HCT116 (cell line): ENCODE data around the gene CASP10. TPM values are rescaled to one million over a fixed set of nuclear protein-coding genes. Genes with fewer than 3 reads are reported as not detected.

ENCODE experiments used
- ATAC-seq: fragments of 200-7000 bp; cut with Tn5 transposase; 2 replicates; pipeline ENCODE4 v1.9.1; 2020; ENCODE audit warnings: mild to moderate bottlenecking, moderate library complexity
- BruUV-seq: library from RNA; stranded (reverse); fragments of 400-500 nt; replicated peaks from 2 replicates; lab custom pipeline; 2021; lab: Mats Ljungman, UMichigan
- CTCF ChIA-PET: fragments of 300-600 bp; sonication (Branson Sonifier 250); formaldehyde crosslinking; loops from one replicate; lab custom pipeline; 2021; ENCODE audit warnings: antibody characterized with exemption; lab: Charles Lee
- POLR2A ChIA-PET: fragments of 300-600, 350-600 bp; sonication (Branson Sonifier 250); formaldehyde crosslinking; loops from one replicate; lab custom pipeline; 2021; ENCODE audit warnings: antibody characterized with exemption; lab: Charles Lee
- RAD21 ChIA-PET, 2 experiments: fragments of 300-600 bp; sonication (Branson Sonifier 250); formaldehyde crosslinking; loops; one replicate each; lab custom pipeline; 2023; ENCODE audit warnings: low total read pairs in 2 of 2; ENCODE audit not compliant: uncharacterized antibody in 2 of 2, unreplicated experiment in 2 of 2, low non-redundant PET in 1 of 2; lab: Charles Lee
- DNase-seq: peaks from one replicate; pipeline ENCODE4 v3.0.0-alpha.2; 2010; ENCODE audit warnings: low read depth, low spot score
- H2AFZ ChIP-seq: fragments of 200-600 bp; shearing (Covaris generic), sonication (generic); 2 replicates; pipeline ENCODE4 v1.6.1; 2017; ENCODE audit warnings: low read depth, mixed run types, mixed read lengths, antibody characterized with exemption, low read length; ENCODE audit not compliant: poor library complexity, severe bottlenecking
- H3K27ac ChIP-seq: 2 replicates; pipeline ENCODE4 v1.5.1; 2012; ENCODE audit warnings: low read depth, low read length
- H3K27me3 ChIP-seq: fragments of 200-600 bp; sonication (generic); 2 replicates; pipeline ENCODE4 v1.6.1; 2016; ENCODE audit warnings: mixed run types, low read length, mixed read lengths; ENCODE audit not compliant: insufficient read depth
- H3K36me3 ChIP-seq, 2 experiments: fragments of 200-500 bp in 1 of 2; fragments of 200-600 bp in 1 of 2; sonication (Bioruptor generic) in 1 of 2; sonication (generic) in 1 of 2; 2 replicates each; pipeline versions ENCODE4 v1.5.1 to v1.6.1; 2014 to 2016; ENCODE audit warnings: low read length in 2 of 2, inconsistent platforms in 1 of 2, mixed read lengths in 1 of 2, mixed run types in 1 of 2; ENCODE audit not compliant: insufficient read depth in 2 of 2, control insufficient read depth in 1 of 2
- H3K4me1 ChIP-seq, 2 experiments: fragments of 200-600 bp in 1 of 2; sonication (generic) in 1 of 2; 2 replicates each; pipeline versions ENCODE4 v1.5.1 to v1.6.1; 2012 to 2017; ENCODE audit warnings: low read length in 2 of 2, inconsistent platforms in 1 of 2, mild to moderate bottlenecking in 1 of 2, mixed read lengths in 1 of 2, mixed run types in 1 of 2, moderate library complexity in 1 of 2; ENCODE audit not compliant: insufficient read depth in 2 of 2, control insufficient read depth in 1 of 2
- H3K4me2 ChIP-seq: fragments of 200-600 bp; sonication (generic); 2 replicates; pipeline ENCODE4 v1.6.1; 2017; ENCODE audit warnings: mixed run types, low read length, mixed read lengths
- H3K4me3 ChIP-seq, 2 experiments: fragments of 200-600 bp in 1 of 2; sonication (generic) in 1 of 2; replicated peaks in 1 of 2; 2 replicates each; pipeline ENCODE4 v1.5.1; 2011 to 2016; ENCODE audit warnings: low read length in 2 of 2, control low read depth in 1 of 2, low read depth in 1 of 2, mild to moderate bottlenecking in 1 of 2, mixed read lengths in 1 of 2, mixed run types in 1 of 2
- H3K79me2 ChIP-seq: fragments of 200-600 bp; sonication (generic); 2 replicates; pipeline ENCODE4 v1.6.1; 2017; ENCODE audit warnings: mild to moderate bottlenecking, mixed run types, low read length, moderate library complexity, mixed read lengths; ENCODE audit not compliant: insufficient read depth
- H3K9ac ChIP-seq: fragments of 200-600 bp; sonication (generic); 2 replicates; pipeline ENCODE4 v1.6.1; 2016; ENCODE audit warnings: low read length, mixed read lengths
- H3K9me2 ChIP-seq: fragments of 200-600 bp; sonication (generic), shearing (Covaris generic); 2 replicates; pipeline ENCODE4 v1.6.1; 2017; ENCODE audit warnings: mixed run types, mild to moderate bottlenecking, moderate library complexity; ENCODE audit not compliant: insufficient read depth
- H3K9me3 ChIP-seq, 2 experiments: fragments of 200-500 bp in 1 of 2; fragments of 200-600 bp in 1 of 2; sonication (Bioruptor generic) in 1 of 2; sonication (generic) in 1 of 2; 2 replicates each; pipeline ENCODE4 v1.6.1; 2014 to 2017; ENCODE audit warnings: low read length in 2 of 2, mixed read lengths in 2 of 2, inconsistent platforms in 1 of 2, low read depth in 1 of 2, mild to moderate bottlenecking in 1 of 2, mixed run types in 1 of 2, moderate library complexity in 1 of 2; ENCODE audit not compliant: control insufficient read depth in 1 of 2, insufficient read depth in 1 of 2
- H4K20me1 ChIP-seq: fragments of 200-600 bp; sonication (generic), shearing (Covaris generic); 2 replicates; pipeline ENCODE4 v1.6.1; 2017; ENCODE audit warnings: mixed run types, mild to moderate bottlenecking, moderate library complexity; ENCODE audit not compliant: insufficient read depth
- CEBPB ChIP-seq: IDR thresholded peaks from 2 replicates; pipeline ENCODE4 v1.6.1; 2012; ENCODE audit warnings: low read depth
- EGR1 ChIP-seq: IDR thresholded peaks from 2 replicates; pipeline ENCODE4 v1.6.1; 2012; ENCODE audit warnings: low read depth
- EZH2 ChIP-seq: fragments of 200-600 bp; sonication (generic); IDR thresholded peaks from 2 replicates; pipeline ENCODE4 v1.6.1; 2017; ENCODE audit warnings: antibody characterized with exemption, mixed run types
- FOSL1 ChIP-seq: IDR thresholded peaks from 2 replicates; pipeline ENCODE4 v1.6.1; 2012; ENCODE audit warnings: low read depth
- JUND ChIP-seq: IDR thresholded peaks from 2 replicates; pipeline ENCODE4 v1.6.1; 2012
- SIN3A ChIP-seq: IDR thresholded peaks from 2 replicates; pipeline ENCODE4 v1.6.1; 2012; ENCODE audit warnings: low read depth
- SP1 ChIP-seq: IDR thresholded peaks from 2 replicates; pipeline ENCODE4 v1.6.1; 2012; ENCODE audit warnings: low read depth
- SRF ChIP-seq: IDR thresholded peaks from 2 replicates; pipeline ENCODE4 v1.6.1; 2012; ENCODE audit warnings: low read depth
- YY1 ChIP-seq: IDR thresholded peaks from 2 replicates; pipeline ENCODE4 v1.6.1; 2011; ENCODE audit warnings: low read length, low read depth, moderate library complexity, mild to moderate bottlenecking; ENCODE audit not compliant: insufficient replicate concordance; ENCODE audit errors: extremely low read depth
- ZNF274 ChIP-seq: fragments of 200-500 bp; sonication (Bioruptor generic); IDR thresholded peaks from 2 replicates; pipeline ENCODE4 v1.6.1; 2014; ENCODE audit warnings: mild to moderate bottlenecking, low read depth, low read length, inconsistent platforms
- intact Hi-C: fragments of 100-400 bp; cut with micrococcal nuclease; formaldehyde crosslinking; loops from 2 replicates; pipeline ENCODE4 v1.10.0; 2022
- total RNA-seq: library from RNA; stranded (reverse); gene quantifications from one replicate; pipeline ENCODE4 v1.2.1, GENCODE V29; 2021; ENCODE audit not compliant: unreplicated experiment
- TF ChIP-seq, protein P1 (sequence below): IDR thresholded peaks from 2 replicates; pipeline ENCODE4 v1.6.1; 2012
- TF ChIP-seq, protein P2 (sequence below): IDR thresholded peaks from 2 replicates; pipeline ENCODE4 v1.6.1; 2012
- TF ChIP-seq, protein P3 (sequence below): IDR thresholded peaks from 2 replicates; pipeline ENCODE4 v1.6.1; 2011; ENCODE audit warnings: mild to moderate bottlenecking, low read length, moderate library complexity; ENCODE audit not compliant: insufficient replicate concordance; ENCODE audit errors: extremely low read depth
- TF ChIP-seq, protein P4 (sequence below): IDR thresholded peaks from 2 replicates; pipeline ENCODE4 v1.6.1; 2012; ENCODE audit warnings: low read depth

Gene CASP10
- total RNA-seq, 1 experiment from 2014 or later: 2.6 TPM

DNA sequence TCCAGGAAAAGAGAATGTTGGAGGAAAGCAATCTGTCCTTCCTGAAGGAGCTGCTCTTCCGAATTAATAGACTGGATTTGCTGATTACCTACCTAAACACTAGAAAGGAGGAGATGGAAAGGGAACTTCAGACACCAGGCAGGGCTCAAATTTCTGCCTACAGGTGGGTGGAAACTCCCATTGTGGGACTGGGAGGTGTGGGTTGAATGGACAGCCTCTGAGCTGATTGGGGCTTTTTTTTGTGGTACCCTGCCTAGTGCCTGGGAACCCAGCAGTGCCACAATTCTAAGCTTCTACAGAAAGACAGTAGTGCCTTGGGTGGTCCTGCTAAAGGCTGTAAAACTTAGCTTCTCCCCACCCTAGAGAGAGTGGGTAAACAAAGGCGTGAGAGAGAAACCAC is 83.7 kb downstream of the CASP10 start:
- Histone ChIP-seq H3K4me2 (no peak overlapping the region), H3K27me3 (no peaks in the 10 kb centered on the region), H3K27ac (no peak overlapping the region), H3K36me3 (no peaks in the 10 kb centered on the region), H3K9ac (no peak overlapping the region), H3K4me1 (no peaks in the 10 kb centered on the region), H4K20me1 (no peaks in the 10 kb centered on the region), H3K9me2 (no peaks in the 10 kb centered on the region), H2AFZ (no peak overlapping the region), H3K79me2 (peaks cover 35% of the 10 kb centered on the region), H3K4me3 (no peak overlapping the region), H3K9me3 (no peaks in the 10 kb centered on the region)
- no TSS peak for BruUV-seq
- TF ChIP-seq EZH2 (no peak), CEBPB (no peak), JUND (no peak), FOSL1 (no peak), SIN3A (no peak)
- TF ChIP-seq, protein P1, sequence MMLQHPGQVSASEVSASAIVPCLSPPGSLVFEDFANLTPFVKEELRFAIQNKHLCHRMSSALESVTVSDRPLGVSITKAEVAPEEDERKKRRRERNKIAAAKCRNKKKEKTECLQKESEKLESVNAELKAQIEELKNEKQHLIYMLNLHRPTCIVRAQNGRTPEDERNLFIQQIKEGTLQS: no peak
- TF ChIP-seq, protein P2, sequence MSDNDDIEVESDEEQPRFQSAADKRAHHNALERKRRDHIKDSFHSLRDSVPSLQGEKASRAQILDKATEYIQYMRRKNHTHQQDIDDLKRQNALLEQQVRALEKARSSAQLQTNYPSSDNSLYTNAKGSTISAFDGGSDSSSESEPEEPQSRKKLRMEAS: no peak
- POLR2A ChIA-PET: no interaction called here
- RAD21 ChIA-PET: no interaction called here
- DNase-seq (no peak), ATAC-seq (no peak)
- intact Hi-C loops: no loop called here
- CTCF ChIA-PET: no interaction called here

DNA sequence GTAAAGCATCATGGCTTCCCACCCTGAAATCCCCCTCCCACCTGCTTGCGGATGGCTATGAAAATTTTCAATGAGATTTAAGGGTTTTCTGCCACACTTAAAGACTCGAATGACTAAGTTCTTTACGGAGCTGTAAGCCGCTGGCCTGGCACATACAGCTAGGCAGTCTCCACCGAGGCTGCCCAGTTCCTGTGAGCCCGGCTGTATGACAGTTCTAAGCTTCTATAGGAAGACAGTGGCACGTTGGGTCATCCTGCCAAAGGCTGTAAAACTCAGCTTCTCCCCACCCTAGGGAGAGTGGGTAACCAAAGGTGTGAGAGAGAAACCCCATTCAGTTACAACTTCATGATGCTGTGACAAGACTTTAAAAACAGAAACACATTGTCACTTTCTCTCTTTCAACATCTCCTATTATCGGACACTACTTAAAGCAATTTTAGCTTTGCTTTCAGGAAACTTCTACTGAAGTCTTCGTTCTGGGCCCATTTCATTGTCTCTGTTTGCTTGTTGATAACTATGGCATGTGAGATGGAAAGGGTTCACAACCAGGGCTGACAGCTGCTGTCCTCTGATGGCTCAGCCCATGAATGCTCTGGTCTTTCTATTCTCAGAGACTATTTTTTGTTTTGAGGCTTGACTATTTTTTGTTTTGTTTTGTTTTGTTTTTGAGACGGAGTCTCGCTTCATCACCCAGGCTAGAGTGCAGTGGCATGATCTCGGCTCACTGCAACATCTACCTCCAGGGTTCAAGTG is 84.5 kb downstream of the CASP10 start:
- ChIA-PET CTCF (no interaction called here), RAD21 (no interaction called here), POLR2A (no interaction called here)
- no peak overlapping the region for H3K9ac ChIP-seq
- ATAC-seq (no peak), DNase-seq (no peak)
- H3K27ac ChIP-seq: no peak overlapping the region
- no peaks in the 10 kb centered on the region for H3K9me3 ChIP-seq
- no peaks in the 10 kb centered on the region for H4K20me1 ChIP-seq
- no peaks in the 10 kb centered on the region for H3K9me2 ChIP-seq
- intact Hi-C loops: no loop called here
- H3K4me1 ChIP-seq: no peaks in the 10 kb centered on the region
- 0 out of 4 replicates have a peak, but pooled peaks cover 0 to 5% of the 10 kb centered on the region in 2 experiments for H3K36me3 ChIP-seq
- BruUV-seq: no TSS peak
- H3K27me3 ChIP-seq: no peaks in the 10 kb centered on the region
- no peak overlapping the region for H3K4me2 ChIP-seq
- H3K4me3 ChIP-seq: no peak overlapping the region
- H3K79me2 ChIP-seq: peaks cover 28% of the 10 kb centered on the region
- H2AFZ ChIP-seq: no peak overlapping the region
- TF ChIP-seq SP1: no peak
- no peak for TF ChIP-seq ZNF274
- TF ChIP-seq, protein P3, sequence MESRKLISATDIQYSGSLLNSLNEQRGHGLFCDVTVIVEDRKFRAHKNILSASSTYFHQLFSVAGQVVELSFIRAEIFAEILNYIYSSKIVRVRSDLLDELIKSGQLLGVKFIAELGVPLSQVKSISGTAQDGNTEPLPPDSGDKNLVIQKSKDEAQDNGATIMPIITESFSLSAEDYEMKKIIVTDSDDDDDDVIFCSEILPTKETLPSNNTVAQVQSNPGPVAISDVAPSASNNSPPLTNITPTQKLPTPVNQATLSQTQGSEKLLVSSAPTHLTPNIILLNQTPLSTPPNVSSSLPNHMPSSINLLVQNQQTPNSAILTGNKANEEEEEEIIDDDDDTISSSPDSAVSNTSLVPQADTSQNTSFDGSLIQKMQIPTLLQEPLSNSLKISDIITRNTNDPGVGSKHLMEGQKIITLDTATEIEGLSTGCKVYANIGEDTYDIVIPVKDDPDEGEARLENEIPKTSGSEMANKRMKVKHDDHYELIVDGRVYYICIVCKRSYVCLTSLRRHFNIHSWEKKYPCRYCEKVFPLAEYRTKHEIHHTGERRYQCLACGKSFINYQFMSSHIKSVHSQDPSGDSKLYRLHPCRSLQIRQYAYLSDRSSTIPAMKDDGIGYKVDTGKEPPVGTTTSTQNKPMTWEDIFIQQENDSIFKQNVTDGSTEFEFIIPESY: no peak
- TF ChIP-seq YY1: no peak
- no peak for TF ChIP-seq EGR1
- no peak for TF ChIP-seq SRF
- TF ChIP-seq, protein P4, sequence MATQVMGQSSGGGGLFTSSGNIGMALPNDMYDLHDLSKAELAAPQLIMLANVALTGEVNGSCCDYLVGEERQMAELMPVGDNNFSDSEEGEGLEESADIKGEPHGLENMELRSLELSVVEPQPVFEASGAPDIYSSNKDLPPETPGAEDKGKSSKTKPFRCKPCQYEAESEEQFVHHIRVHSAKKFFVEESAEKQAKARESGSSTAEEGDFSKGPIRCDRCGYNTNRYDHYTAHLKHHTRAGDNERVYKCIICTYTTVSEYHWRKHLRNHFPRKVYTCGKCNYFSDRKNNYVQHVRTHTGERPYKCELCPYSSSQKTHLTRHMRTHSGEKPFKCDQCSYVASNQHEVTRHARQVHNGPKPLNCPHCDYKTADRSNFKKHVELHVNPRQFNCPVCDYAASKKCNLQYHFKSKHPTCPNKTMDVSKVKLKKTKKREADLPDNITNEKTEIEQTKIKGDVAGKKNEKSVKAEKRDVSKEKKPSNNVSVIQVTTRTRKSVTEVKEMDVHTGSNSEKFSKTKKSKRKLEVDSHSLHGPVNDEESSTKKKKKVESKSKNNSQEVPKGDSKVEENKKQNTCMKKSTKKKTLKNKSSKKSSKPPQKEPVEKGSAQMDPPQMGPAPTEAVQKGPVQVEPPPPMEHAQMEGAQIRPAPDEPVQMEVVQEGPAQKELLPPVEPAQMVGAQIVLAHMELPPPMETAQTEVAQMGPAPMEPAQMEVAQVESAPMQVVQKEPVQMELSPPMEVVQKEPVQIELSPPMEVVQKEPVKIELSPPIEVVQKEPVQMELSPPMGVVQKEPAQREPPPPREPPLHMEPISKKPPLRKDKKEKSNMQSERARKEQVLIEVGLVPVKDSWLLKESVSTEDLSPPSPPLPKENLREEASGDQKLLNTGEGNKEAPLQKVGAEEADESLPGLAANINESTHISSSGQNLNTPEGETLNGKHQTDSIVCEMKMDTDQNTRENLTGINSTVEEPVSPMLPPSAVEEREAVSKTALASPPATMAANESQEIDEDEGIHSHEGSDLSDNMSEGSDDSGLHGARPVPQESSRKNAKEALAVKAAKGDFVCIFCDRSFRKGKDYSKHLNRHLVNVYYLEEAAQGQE: no peak
